Heart left ventricle (tissue), 16 donors: ENCODE measurements around the gene TRIM44. TPM values are rescaled to one million over a fixed set of nuclear protein-coding genes. Genes with fewer than 3 reads are reported as not detected.

ENCODE experiments used
- ATAC-seq, 4 donors: fragments of 200-7000 bp; cut with Tn5 transposase; one replicate each; pipeline ENCODE4 v1.9.1; 2020 to 2022; ENCODE audit warnings: moderate library complexity in 4 of 4, mild to moderate bottlenecking in 3 of 4, moderate number of reproducible peaks in 1 of 4
- DNase-seq, 5 donors: peaks; one replicate each; pipeline ENCODE4 v3.0.0-alpha.2; 2020
- H3K27ac ChIP-seq, 12 donors: fragments of 200-600 bp; sonication (generic) in 4 of 12; one replicate each; pipeline versions ENCODE4 v1.5.0 to v1.8.0; 2016 to 2022; ENCODE audit warnings: mild to moderate bottlenecking in 2 of 12
- H3K27me3 ChIP-seq, 9 donors: fragments of 200-600 bp; sonication (generic) in 2 of 9; one replicate each; pipeline versions ENCODE4 v1.5.1 to v1.8.0; 2016 to 2022; ENCODE audit warnings: mild to moderate bottlenecking in 3 of 9
- H3K36me3 ChIP-seq, 9 donors: fragments of 200-600 bp; sonication (generic) in 2 of 9; one replicate each; pipeline versions ENCODE4 v1.5.0 to v1.8.0; 2018 to 2022; ENCODE audit warnings: mild to moderate bottlenecking in 2 of 9
- H3K4me1 ChIP-seq, 12 donors: fragments of 200-600 bp; sonication (generic) in 4 of 12; one replicate each; pipeline versions ENCODE4 v1.5.0 to v1.8.0; 2016 to 2022; ENCODE audit warnings: mild to moderate bottlenecking in 3 of 12
- H3K4me3 ChIP-seq, 12 donors: fragments of 200-600 bp; sonication (generic) in 4 of 12; one replicate each; pipeline versions ENCODE4 v1.5.0 to v1.8.0; 2017 to 2022; ENCODE audit warnings: mild to moderate bottlenecking in 9 of 12, moderate library complexity in 4 of 12
- H3K9me3 ChIP-seq, 12 donors: fragments of 200-600 bp; sonication (generic) in 4 of 12; one replicate each; pipeline versions ENCODE4 v1.5.0 to v1.8.0; 2016 to 2022; ENCODE audit warnings: mild to moderate bottlenecking in 1 of 12
- POLR2A ChIP-seq, 2 donors: fragments of 450-650 bp; IDR thresholded peaks; one replicate each; pipeline ENCODE4 v1.6.1; 2017; ENCODE audit warnings: antibody characterized with exemption in 2 of 2, mild to moderate bottlenecking in 2 of 2, moderate library complexity in 2 of 2
- WGBS, 4 donors: extraction: QIAGEN DNeasy Blood & Tissue Kit in 2 of 4; methylation state at CpG; one replicate each; pipeline versions ENCODE4 v1.1.5 to v1.1.7; 2013 to 2018; 5-methylcytosine and 5-hydroxymethylcytosine counted together
- intact Hi-C, 10 donors: fragments of 100-400 bp; cut with DNase I; formaldehyde crosslinking; loops; one replicate each; pipeline versions ENCODE4 v1.11.1 to v1.14.2; 2022
- long read RNA-seq, 3 donors: library from polyadenylated mRNA; unstranded; transcript quantifications; one replicate each; pipeline ENCODE4 v2.0.0, GENCODE V29; 2020 to 2021
- polyA plus RNA-seq, 2 donors: library from polyadenylated mRNA; stranded (reverse); fragments of 200-250 nt; gene quantifications; one replicate each; pipeline ENCODE4 v1.2.3, GENCODE V29; 2013
- total RNA-seq, 9 donors: library from RNA; depleted of rRNA in 2 of 9; stranded (reverse); fragments of >200 nt in 2 of 9; fragmentation: NEBNext Ultra II Directional in 3 of 9; extraction: Animal tissue kit (Norgen Biotek cat#: 25700) in 3 of 9; gene quantifications; one replicate each; pipeline versions ENCODE4 v1.1.0 to v1.2.4, GENCODE V29; 2016 to 2023
- TF ChIP-seq, protein P1 (sequence below), 12 donors: fragments of 200-600 bp; sonication (generic) in 4 of 12; IDR thresholded peaks; one replicate each; pipeline versions ENCODE4 v1.5.0 to v1.8.0; 2018 to 2022; ENCODE audit warnings: antibody characterized with exemption in 12 of 12, mild to moderate bottlenecking in 5 of 12
- donor health status: ischemic (EF 13 %, LVEDD 7.1; RV severe dilation, severe dysfunction).
- donor health status: healthy with polysubstance abuse.
- donor health status: DM: no; HTN: yes; CAD: no.
- donor health status: DM: no; HTN: no; CAD: no.
- donor health status: ischemic (EF 25% LVEDD 6.9; RV normal size, moderate dysfunction).
- donor health status: ischemic (EF 25% LVEDD 5.7; RV mildly dilated, moderate dysfunction).
- donor health status: healthy.
- donor health status: DM: yes; HTN: yes; CAD: no.
- donor health status: ischemic (EF 35%, LVEDD 5.7; RV mildly dilated, moderate dysfunction).
- donor health status: nonischemic (EF 11% LVEDD 7.7; RV severe dilation, severe dysfunction).
- donor health status: DM: yes; HTN: yes; CAD: no.
- donor health status: PGD.
- donor health status: ischemic (EF 29% LVEDD 5.4; RV normal size, mild dysfunction).
- donor health status: nonischemic (EF 23%, LVEDD 6.1; RV moderate dilation, normal function).

Gene TRIM44, protein sequence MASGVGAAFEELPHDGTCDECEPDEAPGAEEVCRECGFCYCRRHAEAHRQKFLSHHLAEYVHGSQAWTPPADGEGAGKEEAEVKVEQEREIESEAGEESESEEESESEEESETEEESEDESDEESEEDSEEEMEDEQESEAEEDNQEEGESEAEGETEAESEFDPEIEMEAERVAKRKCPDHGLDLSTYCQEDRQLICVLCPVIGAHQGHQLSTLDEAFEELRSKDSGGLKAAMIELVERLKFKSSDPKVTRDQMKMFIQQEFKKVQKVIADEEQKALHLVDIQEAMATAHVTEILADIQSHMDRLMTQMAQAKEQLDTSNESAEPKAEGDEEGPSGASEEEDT
- total RNA-seq (10 to 100 TPM; 34.5 to 55.3 (median 48.0) TPM), polyA plus RNA-seq (10 to 100 TPM in 1 of 2 donors, 1 to 10 TPM in 1; 7.9 to 26.7 TPM)
- long read RNA-seq, donor 1, full-length matches to known transcripts = 132 of 153 reads
- long read RNA-seq, donor 1, partial matches to known transcripts = 6 of 153 reads
- long read RNA-seq, donor 1, other reads (novel, unspliced or antisense) = 15 of 153 reads
- long read RNA-seq, donor 2, full-length matches to known transcripts = 9 of 23 reads
- long read RNA-seq, donor 2, partial matches to known transcripts = 0 of 23 reads
- long read RNA-seq, donor 2, other reads (novel, unspliced or antisense) = 14 of 23 reads
- long read RNA-seq, donor 3, full-length matches to known transcripts = 95 of 112 reads
- long read RNA-seq, donor 3, partial matches to known transcripts = 1 of 112 reads
- long read RNA-seq, donor 3, other reads (novel, unspliced or antisense) = 16 of 112 reads

DNA sequence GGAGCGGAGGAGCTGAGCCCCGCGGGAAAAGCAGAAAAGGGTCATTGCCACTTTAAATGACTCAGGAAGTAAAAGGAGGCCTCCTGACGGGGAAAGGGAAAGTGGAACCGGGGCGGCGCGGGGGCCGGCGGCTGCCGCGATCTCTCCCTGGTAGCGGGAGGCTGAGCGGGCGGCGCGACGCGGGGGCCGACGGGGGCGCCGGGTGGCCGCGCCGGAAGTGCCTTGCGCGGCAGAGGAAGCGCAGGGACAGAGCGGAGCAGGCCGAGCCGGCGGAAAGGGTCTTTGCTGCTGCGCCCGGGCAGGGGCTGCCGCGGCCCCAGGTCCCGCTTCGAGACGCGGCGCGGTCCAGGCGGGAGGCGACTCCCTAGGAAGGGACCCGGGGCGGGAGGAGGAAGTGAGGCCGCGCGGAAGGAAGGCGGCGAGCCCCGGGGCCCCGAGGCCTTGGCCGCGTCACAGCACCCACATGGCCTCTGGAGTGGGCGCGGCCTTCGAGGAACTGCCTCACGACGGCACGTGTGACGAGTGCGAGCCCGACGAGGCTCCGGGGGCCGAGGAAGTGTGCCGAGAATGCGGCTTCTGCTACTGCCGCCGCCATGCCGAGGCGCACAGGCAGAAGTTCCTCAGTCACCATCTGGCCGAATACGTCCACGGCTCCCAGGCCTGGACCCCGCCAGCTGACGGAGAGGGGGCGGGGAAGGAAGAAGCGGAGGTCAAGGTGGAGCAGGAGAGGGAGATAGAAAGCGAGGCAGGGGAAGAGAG, at the start of gene TRIM44:
Gene TRIM44, plus strand, starts transcription at position 127 of the 759 bp plus-strand sequence. Its CDS starts 337 bp downstream, at position 464.
- Histone ChIP-seq H3K27me3 (peaks cover 0 to 2% (median 0%) of the 10 kb centered on the region in 9 donors), H3K4me1 (peaks cover 0 to 31% (median 21%) of the 10 kb centered on the region in 12 donors), H3K4me3 (peak within 1 kb of the TSS; percentile 56 to 92 (median 78)), H3K27ac (peak within 1 kb of the TSS; percentile 89 to 99 (median 96)), H3K36me3 (peaks cover 0 to 1% (median 0%) of the 10 kb centered on the region in 9 donors), H3K9me3 (peaks cover 0 to 43% (median 19%) of the 10 kb centered on the region in 12 donors)
- WGBS, 4 donors = 1 to 3% (median 2%) methylated on average over 59 to 82 of the region's 82 CpGs
- intact Hi-C loops = loop anchor here (1.0 to 10.0 kb wide), 10 partner anchors 38 to 384 kb away; partner anchors contain the start of genes FJX1 (in 4 of the 10) and LDLRAD3 (in 1 of the 10)
- peak; percentile 87 to 92 (median 89) for DNase-seq
- peak; percentile 91 to 97 (median 95) for ATAC-seq
- TF ChIP-seq, protein P1, sequence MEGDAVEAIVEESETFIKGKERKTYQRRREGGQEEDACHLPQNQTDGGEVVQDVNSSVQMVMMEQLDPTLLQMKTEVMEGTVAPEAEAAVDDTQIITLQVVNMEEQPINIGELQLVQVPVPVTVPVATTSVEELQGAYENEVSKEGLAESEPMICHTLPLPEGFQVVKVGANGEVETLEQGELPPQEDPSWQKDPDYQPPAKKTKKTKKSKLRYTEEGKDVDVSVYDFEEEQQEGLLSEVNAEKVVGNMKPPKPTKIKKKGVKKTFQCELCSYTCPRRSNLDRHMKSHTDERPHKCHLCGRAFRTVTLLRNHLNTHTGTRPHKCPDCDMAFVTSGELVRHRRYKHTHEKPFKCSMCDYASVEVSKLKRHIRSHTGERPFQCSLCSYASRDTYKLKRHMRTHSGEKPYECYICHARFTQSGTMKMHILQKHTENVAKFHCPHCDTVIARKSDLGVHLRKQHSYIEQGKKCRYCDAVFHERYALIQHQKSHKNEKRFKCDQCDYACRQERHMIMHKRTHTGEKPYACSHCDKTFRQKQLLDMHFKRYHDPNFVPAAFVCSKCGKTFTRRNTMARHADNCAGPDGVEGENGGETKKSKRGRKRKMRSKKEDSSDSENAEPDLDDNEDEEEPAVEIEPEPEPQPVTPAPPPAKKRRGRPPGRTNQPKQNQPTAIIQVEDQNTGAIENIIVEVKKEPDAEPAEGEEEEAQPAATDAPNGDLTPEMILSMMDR (IDR thresholded peaks at IDR 0.05) = no peak
- TF ChIP-seq POLR2A (IDR thresholded peaks at IDR 0.05) = peak in 1 of 2 donors; percentile 70

DNA sequence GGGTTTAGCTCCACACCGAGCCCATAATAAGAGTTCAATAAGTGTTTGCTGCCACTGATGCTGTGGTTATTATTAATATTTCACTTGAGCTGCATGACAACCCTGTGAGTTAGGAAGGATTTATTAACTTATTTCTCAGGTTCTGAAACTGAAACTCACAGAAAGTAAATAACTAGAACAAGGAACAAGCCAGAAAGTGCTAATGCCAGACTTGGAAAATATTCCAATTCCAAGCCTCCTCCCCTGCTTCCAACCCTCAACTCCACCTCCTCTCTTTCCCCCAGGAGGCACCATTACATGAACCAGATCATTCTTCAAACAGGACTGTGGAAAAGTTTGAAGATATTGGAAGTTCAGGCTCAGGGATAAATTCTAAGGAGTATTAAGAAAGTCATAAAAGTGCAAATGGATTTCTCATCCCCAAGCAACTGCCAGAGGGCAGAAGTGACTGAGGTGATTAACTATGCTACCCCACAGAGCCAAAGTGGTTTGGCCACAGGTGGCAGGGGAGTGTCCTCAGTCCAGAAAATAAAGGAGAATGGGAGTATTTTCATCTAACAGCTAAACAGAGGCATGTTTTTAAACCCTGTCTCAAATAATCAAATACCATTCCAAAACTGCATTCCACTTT, 47.5 kb upstream of the TRIM44 start:
- Histone ChIP-seq H3K4me1 (peaks cover 3 to 32% (median 14%) of the 10 kb centered on the region in 12 donors), H3K36me3 (no peaks in the 10 kb centered on the region), H3K27ac (no peak overlapping the region), H3K9me3 (no peaks in the 10 kb centered on the region), H3K27me3 (peaks cover 0 to 40% (median 4%) of the 10 kb centered on the region in 9 donors), H3K4me3 (no peak overlapping the region)
- DNase-seq (no peak), ATAC-seq (no peak)
- WGBS, 4 donors = 66 to 79% (median 76%) methylated on average over 1 of the region's 1 CpG
- TF ChIP-seq POLR2A (IDR thresholded peaks at IDR 0.05) = no peak
- TF ChIP-seq, protein P1 (IDR thresholded peaks at IDR 0.05) = no peak
- intact Hi-C loops = loop anchor here (2.0 to 10.0 kb wide), 16 partner anchors 47 to 862 kb away; partner anchors contain the start of genes TRIM44 (in 2 of the 10) and LDLRAD3 (in 1 of the 10)

DNA sequence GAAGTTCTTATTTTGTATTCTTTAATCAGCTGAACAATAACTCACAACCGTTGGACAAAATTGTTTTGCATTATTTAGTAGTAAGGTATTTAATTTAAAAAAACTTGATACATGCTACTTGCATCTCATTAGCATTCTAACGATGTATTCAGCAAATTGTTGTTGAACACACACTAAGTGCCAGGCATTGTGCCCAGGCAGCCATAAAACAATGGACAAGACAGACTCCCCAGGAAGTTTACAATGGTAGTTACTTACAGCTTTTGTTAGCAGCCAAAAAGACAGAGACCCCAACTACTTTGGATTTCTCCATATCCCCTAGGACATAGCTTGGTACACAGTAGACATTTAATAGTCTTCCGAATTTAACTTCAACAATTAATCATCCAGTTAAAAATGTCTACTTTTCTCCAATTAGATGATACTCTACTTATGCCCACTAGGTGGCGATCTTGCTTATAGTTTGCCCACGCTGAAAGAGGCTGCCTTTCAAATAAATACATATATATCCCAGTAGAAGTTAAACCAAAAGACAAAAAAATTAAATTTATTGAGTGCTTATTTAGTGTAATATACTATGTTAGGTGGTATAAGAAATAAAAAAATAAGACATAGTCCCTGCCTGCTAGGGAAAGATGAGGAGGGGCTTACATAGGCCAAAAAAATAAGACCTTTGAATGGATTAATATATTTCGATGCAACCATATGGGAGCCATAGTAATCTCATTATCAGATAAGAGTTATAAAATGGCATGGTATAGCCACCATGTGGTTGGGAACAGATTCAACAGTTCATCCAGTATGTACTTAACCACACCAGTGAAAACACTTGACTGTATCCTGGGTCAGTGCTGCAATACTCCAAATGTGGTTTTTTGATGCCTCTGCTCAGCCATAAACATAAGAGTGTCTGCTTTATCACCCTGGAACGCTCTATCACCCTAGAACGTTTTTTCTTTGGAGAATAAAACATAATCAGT, 46.4 kb upstream of the TRIM44 start:
- 25 to 27% (median 26%) methylated on average over 8 of the region's 8 CpGs for WGBS, 4 donors
- Histone ChIP-seq H3K27me3 (peaks cover 0 to 49% (median 4%) of the 10 kb centered on the region in 9 donors), H3K4me3 (no peak overlapping the region), H3K27ac (no peak overlapping the region), H3K36me3 (no peaks in the 10 kb centered on the region), H3K4me1 (peaks cover 3 to 33% (median 18%) of the 10 kb centered on the region in 12 donors), H3K9me3 (no peaks in the 10 kb centered on the region)
- ATAC-seq = peak in 1 of 4 donors; percentile 13
- DNase-seq = no peak
- intact Hi-C loops = loop anchor here (1.0 to 10.0 kb wide), 21 partner anchors 46 to 861 kb away; partner anchors contain the start of genes TRIM44 (in 3 of the 10) and LDLRAD3 (in 1 of the 10)
- TF ChIP-seq POLR2A (IDR thresholded peaks at IDR 0.05) = no peak
- TF ChIP-seq, protein P1 (IDR thresholded peaks at IDR 0.05) = peak; percentile 73 to 90 (median 83)
